ENCODE data around the gene NPLOC4.

NPLOC4 gene

DNA sequence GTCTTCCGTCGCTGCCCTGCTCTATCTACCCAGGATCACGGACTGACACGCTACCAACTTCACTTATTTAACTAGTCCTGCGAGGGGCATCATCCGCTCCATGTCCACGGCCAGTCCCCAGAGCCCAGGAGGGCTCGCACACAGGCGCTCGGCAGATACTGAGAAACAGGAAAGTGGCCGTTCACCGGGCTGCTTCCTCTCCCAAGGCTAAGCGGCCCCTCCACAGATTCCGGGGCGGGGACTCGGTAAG, 29.1 kb upstream of the NPLOC4 start:
- Histone ChIP-seq H3K4me3 (ENCODE audit: low read length in 2 of 2) (peak overlapping the region; percentile 85 to 99), H3K23ac (ENCODE audit: low read depth, low read length, poor library complexity) (peak overlapping the region; percentile 100), H2BK5ac (ENCODE audit: low read length) (no peak overlapping the region), H3K9ac (ENCODE audit: low read depth, low read length, poor library complexity) (peak overlapping the region; percentile 100), H3K36me3 (replicated peaks in 1 of 2; ENCODE audit: control insufficient read depth in 2 of 2, insufficient read depth in 2 of 2, low read length in 2 of 2) (peaks cover 31 to 46% of the 10 kb centered on the region in 2 donors), H2AFZ (ENCODE audit: low read length) (peak overlapping the region; percentile 93), H3K4ac (ENCODE audit: low read length) (no peak overlapping the region), H3K4me2 (ENCODE audit: insufficient read depth, low read length, poor library complexity, severe bottlenecking) (peak overlapping the region; percentile 78), H3K4me1 (ENCODE audit: control insufficient read depth in 2 of 2, insufficient read depth in 1 of 2, low read depth in 1 of 2, low read length in 2 of 2) (peaks cover 10 to 12% of the 10 kb centered on the region in 2 donors), H3K79me1 (ENCODE audit: low read depth, low read length) (peaks cover 21% of the 10 kb centered on the region), H4K91ac (ENCODE audit: low read depth, low read length, poor library complexity) (no peak overlapping the region), H2BK12ac (ENCODE audit: low read length) (no peak overlapping the region), H2BK15ac (ENCODE audit: low read length) (no peak overlapping the region), H3K14ac (ENCODE audit: low read length) (peak overlapping the region; percentile 25), H2BK120ac (ENCODE audit: low read depth, low read length) (no peak overlapping the region), H4K8ac (ENCODE audit: low read depth, low read length) (no peak overlapping the region), H3K18ac (ENCODE audit: low read length) (peak overlapping the region; percentile 99), H3K27me3 (ENCODE audit: control insufficient read depth in 3 of 3, insufficient read depth in 3 of 3, low read depth in 1 of 3, low read length in 3 of 3) (no peaks in the 10 kb centered on the region), H3K27ac (replicated peaks; ENCODE audit: low read length) (peak overlapping the region; percentile 56), H3K9me3 (replicated peaks in 1 of 2; ENCODE audit: control insufficient read depth in 2 of 2, insufficient read depth in 1 of 2, low read depth in 1 of 2, low read length in 2 of 2) (peaks cover 0 to 2% of the 10 kb centered on the region in 2 donors), H2AK5ac (ENCODE audit: low read depth, low read length) (peak overlapping the region; percentile 85)
- DNase-seq (ENCODE audit: low spot score): no peak
- WGBS, 2 donors (ENCODE audit: extremely low coverage in 2 of 2, insufficient read length in 2 of 2, insufficient replicate concordance in 1 of 2): no CpG with 5 or more reads among the region's 16 CpGs

DNA sequence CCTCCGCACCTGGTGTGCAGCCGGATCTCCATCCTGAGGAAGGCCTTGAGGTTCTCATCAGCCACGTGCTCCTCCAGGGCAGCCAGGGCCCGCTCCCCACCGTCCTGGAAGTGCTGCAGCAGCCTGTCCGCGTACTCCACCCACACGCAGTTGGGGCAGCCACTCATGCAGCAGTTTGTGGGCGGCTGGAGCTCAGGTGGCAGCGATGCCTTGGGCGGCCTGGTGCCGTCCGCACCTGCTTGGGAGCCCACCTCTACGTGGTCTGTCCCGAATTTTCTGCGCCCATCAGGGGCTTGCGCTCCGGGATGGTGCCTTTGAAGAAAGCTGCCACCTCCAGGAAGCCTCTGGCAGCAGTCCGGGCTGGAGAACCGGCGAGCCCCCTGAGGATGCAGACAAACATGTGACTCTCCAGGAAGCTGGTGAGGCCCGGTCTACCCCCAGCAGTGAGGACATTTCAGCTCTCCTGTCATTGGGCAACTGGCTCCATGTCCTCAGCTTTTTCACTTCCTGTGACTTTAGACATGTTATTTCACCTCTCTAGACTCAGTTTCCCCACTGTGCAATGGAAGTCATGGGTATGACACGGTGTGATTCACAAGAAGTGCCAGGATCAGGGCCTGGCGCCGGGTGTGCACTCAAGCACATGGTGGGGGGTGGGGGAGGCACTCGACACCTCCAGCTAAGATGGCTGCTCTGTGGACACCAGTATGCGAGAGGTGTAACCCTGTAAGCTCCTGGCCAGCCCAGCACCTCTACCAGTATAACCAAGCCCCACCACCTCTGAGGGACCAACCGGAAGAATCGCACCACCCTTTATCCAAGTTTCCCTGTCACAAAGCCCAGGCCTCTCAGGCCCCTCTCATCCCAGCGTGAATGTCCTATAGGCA, 28.5 kb upstream of the NPLOC4 start:
- Histone ChIP-seq H3K36me3 (replicated peaks in 1 of 2; ENCODE audit: control insufficient read depth in 2 of 2, insufficient read depth in 2 of 2, low read length in 2 of 2) (peaks cover 28 to 40% of the 10 kb centered on the region in 2 donors), H2BK12ac (ENCODE audit: low read length) (no peak overlapping the region), H4K8ac (ENCODE audit: low read depth, low read length) (no peak overlapping the region), H3K79me1 (ENCODE audit: low read depth, low read length) (peaks cover 21% of the 10 kb centered on the region), H3K27ac (replicated peaks; ENCODE audit: low read length) (no peak overlapping the region), H2BK5ac (ENCODE audit: low read length) (no peak overlapping the region), H3K18ac (ENCODE audit: low read length) (peak overlapping the region; percentile 99), H4K91ac (ENCODE audit: low read depth, low read length, poor library complexity) (no peak overlapping the region), H3K4me3 (ENCODE audit: low read length in 2 of 2) (peak overlapping the region; percentile 85 to 99), H2AK5ac (ENCODE audit: low read depth, low read length) (peak overlapping the region; percentile 85), H3K27me3 (ENCODE audit: control insufficient read depth in 3 of 3, insufficient read depth in 3 of 3, low read depth in 1 of 3, low read length in 3 of 3) (no peaks in the 10 kb centered on the region), H3K14ac (ENCODE audit: low read length) (peak overlapping the region; percentile 25), H3K9ac (ENCODE audit: low read depth, low read length, poor library complexity) (peak overlapping the region; percentile 100), H2BK15ac (ENCODE audit: low read length) (no peak overlapping the region), H2BK120ac (ENCODE audit: low read depth, low read length) (no peak overlapping the region), H3K4me2 (ENCODE audit: insufficient read depth, low read length, poor library complexity, severe bottlenecking) (peak overlapping the region; percentile 78), H2AFZ (ENCODE audit: low read length) (peak overlapping the region; percentile 93), H3K4me1 (ENCODE audit: control insufficient read depth in 2 of 2, insufficient read depth in 1 of 2, low read depth in 1 of 2, low read length in 2 of 2) (peaks cover 10 to 12% of the 10 kb centered on the region in 2 donors), H3K4ac (ENCODE audit: low read length) (no peak overlapping the region), H3K23ac (ENCODE audit: low read depth, low read length, poor library complexity) (peak overlapping the region; percentile 100), H3K9me3 (replicated peaks in 1 of 2; ENCODE audit: control insufficient read depth in 2 of 2, insufficient read depth in 1 of 2, low read depth in 1 of 2, low read length in 2 of 2) (peaks cover 0 to 2% of the 10 kb centered on the region in 2 donors)
- no peak for DNase-seq (ENCODE audit: low spot score)
- WGBS, 2 donors (ENCODE audit: extremely low coverage in 2 of 2, insufficient read length in 2 of 2, insufficient replicate concordance in 1 of 2): no CpG with 5 or more reads among the region's 30 CpGs

DNA sequence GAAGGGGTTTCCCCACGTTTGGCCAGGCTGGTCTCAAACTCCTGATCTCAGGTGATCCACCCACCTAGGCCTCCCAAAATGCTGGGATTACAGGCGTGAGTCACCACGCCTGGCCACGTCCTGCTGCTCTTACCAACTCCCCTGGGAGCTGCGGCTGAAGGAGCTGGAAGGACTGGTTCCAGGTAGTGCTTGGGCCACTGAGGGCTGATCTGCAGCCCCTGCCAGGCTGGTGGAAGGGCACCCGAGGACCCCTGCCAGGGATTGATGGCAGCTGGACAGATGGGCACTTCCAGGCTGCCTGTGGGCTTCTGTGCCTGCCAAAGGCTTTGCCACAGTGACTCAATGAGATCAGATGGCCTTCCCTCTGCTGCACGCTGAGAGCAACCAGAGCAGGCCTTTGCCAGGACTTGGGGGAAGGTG, 27.1 kb upstream of the NPLOC4 start:
- Histone ChIP-seq H3K4ac (ENCODE audit: low read length) (no peak overlapping the region), H3K14ac (ENCODE audit: low read length) (no peak overlapping the region), H3K36me3 (replicated peaks in 1 of 2; ENCODE audit: control insufficient read depth in 2 of 2, insufficient read depth in 2 of 2, low read length in 2 of 2) (peaks cover 17 to 27% of the 10 kb centered on the region in 2 donors), H3K27me3 (ENCODE audit: control insufficient read depth in 3 of 3, insufficient read depth in 3 of 3, low read depth in 1 of 3, low read length in 3 of 3) (no peaks in the 10 kb centered on the region), H4K91ac (ENCODE audit: low read depth, low read length, poor library complexity) (no peak overlapping the region), H3K4me2 (ENCODE audit: insufficient read depth, low read length, poor library complexity, severe bottlenecking) (no peak overlapping the region), H3K27ac (replicated peaks; ENCODE audit: low read length) (no peak overlapping the region), H2BK15ac (ENCODE audit: low read length) (no peak overlapping the region), H3K4me3 (ENCODE audit: low read length in 2 of 2) (peak overlapping the region in 1 of 2 donors; percentile 65), H3K18ac (ENCODE audit: low read length) (no peak overlapping the region), H3K9ac (ENCODE audit: low read depth, low read length, poor library complexity) (no peak overlapping the region), H3K4me1 (ENCODE audit: control insufficient read depth in 2 of 2, insufficient read depth in 1 of 2, low read depth in 1 of 2, low read length in 2 of 2) (peaks cover 10 to 12% of the 10 kb centered on the region in 2 donors), H3K9me3 (replicated peaks in 1 of 2; ENCODE audit: control insufficient read depth in 2 of 2, insufficient read depth in 1 of 2, low read depth in 1 of 2, low read length in 2 of 2) (peaks cover 0 to 2% of the 10 kb centered on the region in 2 donors), H2AFZ (ENCODE audit: low read length) (no peak overlapping the region), H2AK5ac (ENCODE audit: low read depth, low read length) (no peak overlapping the region), H2BK5ac (ENCODE audit: low read length) (no peak overlapping the region), H3K23ac (ENCODE audit: low read depth, low read length, poor library complexity) (no peak overlapping the region), H2BK120ac (ENCODE audit: low read depth, low read length) (no peak overlapping the region), H4K8ac (ENCODE audit: low read depth, low read length) (no peak overlapping the region), H3K79me1 (ENCODE audit: low read depth, low read length) (peaks cover 20% of the 10 kb centered on the region), H2BK12ac (ENCODE audit: low read length) (no peak overlapping the region)
- no CpG with 5 or more reads among the region's 7 CpGs for WGBS, 2 donors (ENCODE audit: extremely low coverage in 2 of 2, insufficient read length in 2 of 2, insufficient replicate concordance in 1 of 2)
- DNase-seq (ENCODE audit: low spot score): no peak

DNA sequence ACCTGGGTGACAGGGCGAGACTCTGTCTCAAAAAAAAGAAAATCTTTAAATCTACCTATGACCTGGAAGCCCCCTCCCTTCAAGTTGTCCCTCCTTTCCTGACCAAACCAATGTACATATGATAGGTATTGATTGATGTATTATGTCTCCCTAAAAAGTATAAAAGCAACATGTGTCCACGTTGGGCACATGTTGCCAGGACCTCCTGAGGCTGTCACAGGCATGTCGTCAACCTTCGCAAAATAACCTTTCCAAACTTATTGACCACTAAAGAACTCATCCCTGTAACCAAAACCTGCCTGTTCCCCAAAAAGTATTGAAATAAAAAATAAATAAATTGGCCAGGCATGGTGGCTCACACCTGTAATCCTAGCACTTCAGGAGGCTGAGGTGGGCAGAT, 25.1 kb upstream of the NPLOC4 start:
- Histone ChIP-seq H3K4me3 (ENCODE audit: low read length in 2 of 2) (no peak overlapping the region), H2BK5ac (ENCODE audit: low read length) (no peak overlapping the region), H3K36me3 (replicated peaks in 1 of 2; ENCODE audit: control insufficient read depth in 2 of 2, insufficient read depth in 2 of 2, low read length in 2 of 2) (peaks cover 8 to 11% of the 10 kb centered on the region in 2 donors), H3K27me3 (ENCODE audit: control insufficient read depth in 3 of 3, insufficient read depth in 3 of 3, low read depth in 1 of 3, low read length in 3 of 3) (no peaks in the 10 kb centered on the region), H3K4me1 (ENCODE audit: control insufficient read depth in 2 of 2, insufficient read depth in 1 of 2, low read depth in 1 of 2, low read length in 2 of 2) (peaks cover 6 to 7% of the 10 kb centered on the region in 2 donors), H2AFZ (ENCODE audit: low read length) (no peak overlapping the region), H2AK5ac (ENCODE audit: low read depth, low read length) (no peak overlapping the region), H2BK120ac (ENCODE audit: low read depth, low read length) (no peak overlapping the region), H4K91ac (ENCODE audit: low read depth, low read length, poor library complexity) (no peak overlapping the region), H3K23ac (ENCODE audit: low read depth, low read length, poor library complexity) (no peak overlapping the region), H3K9ac (ENCODE audit: low read depth, low read length, poor library complexity) (no peak overlapping the region), H2BK15ac (ENCODE audit: low read length) (no peak overlapping the region), H3K9me3 (replicated peaks in 1 of 2; ENCODE audit: control insufficient read depth in 2 of 2, insufficient read depth in 1 of 2, low read depth in 1 of 2, low read length in 2 of 2) (peaks cover 0 to 2% of the 10 kb centered on the region in 2 donors), H4K8ac (ENCODE audit: low read depth, low read length) (no peak overlapping the region), H3K18ac (ENCODE audit: low read length) (no peak overlapping the region), H3K4ac (ENCODE audit: low read length) (no peak overlapping the region), H2BK12ac (ENCODE audit: low read length) (no peak overlapping the region), H3K4me2 (ENCODE audit: insufficient read depth, low read length, poor library complexity, severe bottlenecking) (no peak overlapping the region), H3K14ac (ENCODE audit: low read length) (no peak overlapping the region), H3K79me1 (ENCODE audit: low read depth, low read length) (peaks cover 13% of the 10 kb centered on the region), H3K27ac (replicated peaks; ENCODE audit: low read length) (no peak overlapping the region)
- no peak for DNase-seq (ENCODE audit: low spot score)
- WGBS, 2 donors (ENCODE audit: extremely low coverage in 2 of 2, insufficient read length in 2 of 2, insufficient replicate concordance in 1 of 2): no CpG with 5 or more reads among the region's 4 CpGs
